Neural crest cell (in vitro differentiated cells): ENCODE data around the gene C17orf50. TPM values are rescaled to one million over a fixed set of nuclear protein-coding genes. Genes with fewer than 3 reads are reported as not detected.
A peak's percentile ranks its signal among the peaks of the same experiment; 100 is the strongest.

Experiments
- DNase-seq: peaks from one replicate; pipeline ENCODE4 v3.0.0; 2021; ENCODE audit warnings: low read depth, mixed read lengths, low spot score
- H3K27ac Mint-ChIP-seq: one replicate; pipeline ENCODE4 v1.8.0; 2021; ENCODE audit warnings: mild to moderate bottlenecking, mixed read lengths; ENCODE audit not compliant: unreplicated experiment
- H3K27me3 Mint-ChIP-seq: 2 replicates; pipeline ENCODE4 v1.8.0; 2021; ENCODE audit warnings: low read depth, mild to moderate bottlenecking, mixed read lengths
- H3K36me3 Mint-ChIP-seq: 2 replicates; pipeline ENCODE4 v1.8.0; 2021; ENCODE audit warnings: low read depth, mild to moderate bottlenecking, mixed read lengths
- H3K4me1 Mint-ChIP-seq: 2 replicates; pipeline ENCODE4 v1.8.0; 2021; ENCODE audit warnings: mixed read lengths
- H3K4me3 Mint-ChIP-seq: one replicate; pipeline ENCODE4 v1.8.0; 2021; ENCODE audit warnings: mild to moderate bottlenecking, mixed read lengths
- H3K9me3 Mint-ChIP-seq: 2 replicates; pipeline ENCODE4 v1.8.0; 2021; ENCODE audit warnings: mixed read lengths
- total RNA-seq: library from RNA; stranded (reverse); gene quantifications from 2 replicates; pipeline ENCODE4 v1.2.1, GENCODE V29; 2021
- TF ChIP-seq, protein P1 (sequence below): fragments of 200-600 bp; sonication (generic); conservative IDR thresholded peaks from 2 replicates; pipeline ENCODE4 v1.5.0; 2021; ENCODE audit warnings: antibody characterized with exemption, mild to moderate bottlenecking

C17orf50 gene
- total RNA-seq, 1 donor from 2014 or later, result 0.23 TPM

DNA sequence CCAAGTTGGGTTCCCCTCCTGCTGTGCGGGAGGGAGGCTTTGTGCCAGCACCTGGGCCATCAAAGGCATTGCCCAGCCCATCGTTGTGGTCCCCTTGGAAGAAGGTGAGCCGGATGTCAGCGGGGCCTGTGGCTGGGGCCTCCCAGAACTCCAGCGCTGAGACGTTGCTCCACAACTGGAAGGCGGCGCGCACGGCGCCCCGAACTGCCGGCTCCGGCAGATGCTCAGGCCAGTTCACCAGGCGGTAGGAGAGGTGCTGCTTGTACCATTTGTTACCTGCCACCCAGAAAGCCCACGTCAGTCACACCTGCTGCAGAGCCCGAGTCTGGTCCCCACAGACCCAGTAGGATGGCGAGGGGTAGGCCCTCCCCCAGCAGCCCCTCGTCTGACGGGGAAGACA, 12.4 kb downstream of the C17orf50 start:
- Mint-ChIP-seq H3K9me3 (no peaks in the 10 kb centered on the region), H3K27ac (no peak overlapping the region), H3K36me3 (no peaks in the 10 kb centered on the region), H3K27me3 (no peaks in the 10 kb centered on the region), H3K4me3 (no peak overlapping the region), H3K4me1 (peaks cover 30% of the 10 kb centered on the region)
- DNase-seq, result no peak
- TF ChIP-seq, protein P1, sequence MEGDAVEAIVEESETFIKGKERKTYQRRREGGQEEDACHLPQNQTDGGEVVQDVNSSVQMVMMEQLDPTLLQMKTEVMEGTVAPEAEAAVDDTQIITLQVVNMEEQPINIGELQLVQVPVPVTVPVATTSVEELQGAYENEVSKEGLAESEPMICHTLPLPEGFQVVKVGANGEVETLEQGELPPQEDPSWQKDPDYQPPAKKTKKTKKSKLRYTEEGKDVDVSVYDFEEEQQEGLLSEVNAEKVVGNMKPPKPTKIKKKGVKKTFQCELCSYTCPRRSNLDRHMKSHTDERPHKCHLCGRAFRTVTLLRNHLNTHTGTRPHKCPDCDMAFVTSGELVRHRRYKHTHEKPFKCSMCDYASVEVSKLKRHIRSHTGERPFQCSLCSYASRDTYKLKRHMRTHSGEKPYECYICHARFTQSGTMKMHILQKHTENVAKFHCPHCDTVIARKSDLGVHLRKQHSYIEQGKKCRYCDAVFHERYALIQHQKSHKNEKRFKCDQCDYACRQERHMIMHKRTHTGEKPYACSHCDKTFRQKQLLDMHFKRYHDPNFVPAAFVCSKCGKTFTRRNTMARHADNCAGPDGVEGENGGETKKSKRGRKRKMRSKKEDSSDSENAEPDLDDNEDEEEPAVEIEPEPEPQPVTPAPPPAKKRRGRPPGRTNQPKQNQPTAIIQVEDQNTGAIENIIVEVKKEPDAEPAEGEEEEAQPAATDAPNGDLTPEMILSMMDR, result no peak

DNA sequence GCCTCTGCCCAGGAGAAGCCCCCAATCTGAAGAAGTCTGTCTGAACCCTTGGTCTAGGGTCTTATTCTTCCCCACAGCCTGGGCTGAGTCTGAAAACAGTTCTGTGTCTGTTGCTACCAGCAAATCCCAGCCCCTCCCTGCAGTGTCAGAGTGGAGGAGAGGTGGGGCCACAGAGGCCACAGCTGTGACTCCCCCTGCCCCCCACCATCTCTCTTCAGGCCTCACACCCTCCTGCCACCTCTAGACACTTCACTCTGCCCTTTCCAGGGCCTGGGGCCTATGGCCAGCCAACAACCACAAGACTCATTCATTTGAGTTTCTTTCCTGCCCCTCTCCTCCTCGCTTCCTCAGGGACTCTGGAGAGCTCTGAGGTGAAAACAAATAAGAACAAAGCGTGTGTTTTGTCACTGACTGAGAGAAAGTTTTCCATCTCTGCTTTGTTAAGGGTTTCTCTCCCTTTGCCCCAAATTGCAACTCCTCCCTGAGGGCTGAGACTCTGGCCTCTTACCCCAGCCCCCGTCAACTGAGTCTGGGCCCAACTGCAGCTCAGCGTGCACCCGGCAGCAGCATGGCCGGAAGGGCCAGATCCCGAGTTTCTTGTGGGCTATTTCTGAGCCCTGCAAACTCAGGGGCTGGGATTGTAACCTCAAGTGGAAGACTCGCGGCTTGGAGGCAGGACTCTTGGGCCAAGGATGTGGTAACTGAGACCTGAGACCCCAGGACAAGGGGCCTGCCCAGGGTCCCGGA, 13.2 kb downstream of the C17orf50 start:
- Mint-ChIP-seq H3K36me3 (no peaks in the 10 kb centered on the region), H3K27me3 (no peaks in the 10 kb centered on the region), H3K27ac (peak overlapping the region; percentile 98), H3K4me1 (peaks cover 30% of the 10 kb centered on the region), H3K9me3 (no peaks in the 10 kb centered on the region), H3K4me3 (no peak overlapping the region)
- DNase-seq, result no peak
- TF ChIP-seq, protein P1, result no peak

DNA sequence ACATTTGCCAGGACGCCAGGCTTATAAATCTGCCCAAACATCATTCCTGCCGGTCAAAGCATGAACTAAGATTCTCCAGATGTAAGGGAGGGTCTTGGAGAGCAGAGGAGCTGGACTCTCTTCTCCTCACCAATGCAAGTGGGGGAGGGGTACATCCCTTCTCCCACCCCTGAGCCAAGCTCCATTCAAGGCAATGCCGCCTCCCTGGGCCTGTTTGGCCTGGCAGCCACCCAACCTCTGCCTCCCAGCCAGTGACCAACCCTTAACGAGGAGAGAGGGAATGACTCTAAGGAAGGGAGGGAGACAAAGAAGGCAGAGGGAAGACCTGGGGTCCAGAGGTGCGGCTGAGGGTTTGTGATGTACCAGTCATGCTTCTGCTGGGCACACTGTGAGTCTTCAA, 13.8 kb downstream of the C17orf50 start:
- peak overlapping the region; percentile 98 for H3K27ac Mint-ChIP-seq
- no peak for DNase-seq
- no peaks in the 10 kb centered on the region for H3K36me3 Mint-ChIP-seq
- H3K27me3 Mint-ChIP-seq, result no peaks in the 10 kb centered on the region
- H3K4me1 Mint-ChIP-seq, result peaks cover 30% of the 10 kb centered on the region
- no peak overlapping the region for H3K4me3 Mint-ChIP-seq
- TF ChIP-seq, protein P1, result no peak
- H3K9me3 Mint-ChIP-seq, result no peaks in the 10 kb centered on the region

DNA sequence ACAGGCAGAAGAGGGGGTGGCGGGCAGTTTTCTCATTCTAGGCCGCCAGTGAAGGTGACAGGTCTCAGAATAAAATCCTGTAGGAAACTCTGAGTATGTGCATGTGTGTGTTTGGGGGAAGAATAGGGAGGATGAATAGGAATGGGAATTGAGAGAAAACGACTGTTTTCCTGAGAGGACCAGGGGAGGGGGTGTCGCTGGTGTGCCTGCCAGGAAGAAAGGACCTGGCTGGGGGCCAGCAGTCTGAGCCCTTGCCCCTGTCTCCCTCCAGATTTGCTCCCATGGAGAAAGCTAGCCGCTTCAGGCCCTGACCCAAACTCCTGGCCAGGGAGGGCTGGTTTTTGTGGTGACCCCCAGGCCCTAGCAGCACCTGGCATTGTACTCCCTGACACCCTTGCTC, 14.4 kb downstream of the C17orf50 start:
- DNase-seq, result no peak
- Mint-ChIP-seq H3K9me3 (no peaks in the 10 kb centered on the region), H3K27ac (no peak overlapping the region), H3K4me3 (no peak overlapping the region), H3K27me3 (no peaks in the 10 kb centered on the region), H3K36me3 (no peaks in the 10 kb centered on the region), H3K4me1 (peaks cover 30% of the 10 kb centered on the region)
- TF ChIP-seq, protein P1, result no peak

DNA sequence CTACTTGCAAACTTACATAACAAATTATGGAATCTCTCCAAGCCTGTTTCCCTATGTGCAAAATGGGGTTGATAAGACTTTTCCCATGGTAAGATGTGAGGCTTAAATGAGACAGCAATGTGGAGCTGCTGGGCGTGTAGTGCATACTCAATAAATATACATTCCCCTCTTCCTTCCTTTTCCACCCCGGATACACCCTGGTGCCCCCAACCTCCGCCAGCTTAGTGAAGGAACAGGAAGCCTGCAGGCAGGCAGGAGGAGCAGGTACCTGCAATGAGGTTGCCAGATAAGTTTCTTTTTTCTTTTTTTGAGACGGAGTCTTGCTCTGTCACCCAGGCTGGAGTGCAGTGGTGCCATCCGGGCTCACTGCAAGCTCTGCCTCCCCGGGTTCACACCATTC, 14.9 kb downstream of the C17orf50 start:
- Mint-ChIP-seq H3K27ac (peak overlapping the region; percentile 35), H3K9me3 (no peaks in the 10 kb centered on the region), H3K4me3 (no peak overlapping the region), H3K4me1 (peaks cover 30% of the 10 kb centered on the region), H3K27me3 (no peaks in the 10 kb centered on the region), H3K36me3 (no peaks in the 10 kb centered on the region)
- no peak for DNase-seq
- TF ChIP-seq, protein P1, result no peak
